ENCODE measurements around the gene KCNJ1. TPM values are rescaled to one million over a fixed set of nuclear protein-coding genes. Genes with fewer than 3 reads are reported as not detected.

The KCNJ1 gene
- polyA plus RNA-seq, 1 of the 3 experiments (the other 2 are of a cell fraction): not detected

GRCh38 chr11:128845334-128845780 lies 21.7 kb downstream of the KCNJ1 start:
- no peak overlapping the region for H3K4me3 ChIP-seq (ENCODE audit: low read depth in 2 of 2, low read length in 1 of 2)
- no peak overlapping the region for H3K9ac ChIP-seq
- H3K4me2 ChIP-seq: no peak overlapping the region
- H4K20me1 ChIP-seq (ENCODE audit: insufficient read depth): no peaks in the 10 kb centered on the region
- POLR2A ChIA-PET: no interaction called here
- no peaks in the 10 kb centered on the region for H3K9me2 ChIP-seq
- no peaks in the 10 kb centered on the region for H3K9me3 ChIP-seq
- H3K79me2 ChIP-seq (ENCODE audit: insufficient read depth): no peaks in the 10 kb centered on the region
- H3K27me3 ChIP-seq (ENCODE audit: insufficient read depth): no peaks in the 10 kb centered on the region
- no peaks in the 10 kb centered on the region for H3F3A ChIP-seq (replicated peaks; ENCODE audit: insufficient read depth)
- WGBS (ENCODE audit: low lambda C conversion rate): 45% methylated on average over 2 of the region's 2 CpGs
- no peaks in the 10 kb centered on the region for H3K4me1 ChIP-seq (ENCODE audit: control insufficient read depth in 1 of 2, insufficient read depth in 2 of 2, low read depth in 1 of 2, low read length in 1 of 2)
- H2AFZ ChIP-seq (ENCODE audit: low read depth): no peak overlapping the region
- CTCF ChIA-PET: interaction anchor here (1.0 to 1.7 kb wide), 5 partner anchors 10 to 688 kb away, joined by 3 to 4 read pairs (median 3); no protein-coding TSS in a partner anchor
- no peak overlapping the region for H3K27ac ChIP-seq (ENCODE audit: low read depth in 2 of 2, low read length in 1 of 2)
- TF ChIP-seq IRF3 (IDR thresholded peaks at IDR 0.05; ENCODE audit: low read depth, low read length): no peak
- TF ChIP-seq ZBTB33 (IDR thresholded peaks at IDR 0.05; ENCODE audit: borderline replicate concordance, low read depth): no peak
- no peak for TF ChIP-seq RCOR1 (IDR thresholded peaks at IDR 0.05; ENCODE audit: low read length)
- TF ChIP-seq CTCF (IDR thresholded peaks at IDR 0.05): no peak
- no peak for TF ChIP-seq NRF1 (IDR thresholded peaks at IDR 0.05; ENCODE audit: low read depth, low read length)
- no peak for TF ChIP-seq RAD21 (IDR thresholded peaks at IDR 0.05; ENCODE audit: low read length)
- TF ChIP-seq EP300 (IDR thresholded peaks at IDR 0.05; ENCODE audit: borderline replicate concordance in 1 of 2, low read depth in 1 of 2, low read length in 1 of 2): no peak
- no peak for DNase-seq
- no peaks in the 10 kb centered on the region for H3K36me3 ChIP-seq (replicated peaks in 1 of 2; ENCODE audit: control insufficient read depth in 1 of 2, insufficient read depth in 2 of 2, low read length in 1 of 2)

DNA sequence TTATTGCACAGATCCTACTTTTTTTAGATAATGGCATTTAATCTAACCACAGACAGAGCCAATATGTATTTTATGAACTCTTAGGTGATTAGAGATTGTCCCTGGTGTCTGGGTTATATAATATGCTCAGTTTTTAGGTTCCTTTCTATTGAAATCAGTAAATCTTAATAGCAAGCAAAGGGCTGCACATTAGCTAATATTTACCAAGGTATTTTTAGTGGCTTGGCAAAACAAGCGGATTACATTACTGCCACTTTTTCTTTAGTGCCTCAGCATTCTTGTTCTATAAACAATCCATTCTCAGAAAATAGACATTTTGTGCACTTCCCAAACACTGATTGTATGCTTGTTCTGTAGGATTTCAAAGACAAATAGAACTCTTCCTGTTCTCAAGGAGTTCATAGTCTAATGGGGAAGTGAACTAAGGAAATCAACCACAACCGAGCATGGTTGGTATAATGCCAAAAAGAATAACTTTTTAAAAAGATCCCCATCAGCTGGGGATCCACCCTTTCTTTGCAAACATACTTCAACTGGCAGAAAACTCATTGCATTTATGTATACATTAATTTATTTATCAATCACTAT lies 23.8 kb downstream of the KCNJ1 start:
- Histone ChIP-seq H3K27ac (ENCODE audit: low read depth in 2 of 2, low read length in 1 of 2) (no peak overlapping the region), H3K27me3 (ENCODE audit: insufficient read depth) (no peaks in the 10 kb centered on the region), H3K4me1 (ENCODE audit: control insufficient read depth in 1 of 2, insufficient read depth in 2 of 2, low read depth in 1 of 2, low read length in 1 of 2) (no peaks in the 10 kb centered on the region), H3K9ac (no peak overlapping the region), H3K9me3 (no peaks in the 10 kb centered on the region), H3K4me3 (ENCODE audit: low read depth in 2 of 2, low read length in 1 of 2) (no peak overlapping the region), H3K79me2 (ENCODE audit: insufficient read depth) (no peaks in the 10 kb centered on the region), H3K36me3 (replicated peaks in 1 of 2; ENCODE audit: control insufficient read depth in 1 of 2, insufficient read depth in 2 of 2, low read length in 1 of 2) (no peaks in the 10 kb centered on the region), H4K20me1 (ENCODE audit: insufficient read depth) (no peaks in the 10 kb centered on the region), H3K9me2 (no peaks in the 10 kb centered on the region), H3K4me2 (no peak overlapping the region), H3F3A (replicated peaks; ENCODE audit: insufficient read depth) (no peaks in the 10 kb centered on the region), H2AFZ (ENCODE audit: low read depth) (no peak overlapping the region)
- ChIA-PET CTCF (interaction anchor here (1.0 to 1.6 kb wide), 2 partner anchors 8 to 13 kb away, joined by 3 to 8 read pairs; no protein-coding TSS in a partner anchor), POLR2A (no interaction called here)
- no peak for DNase-seq
- TF ChIP-seq USF2 (IDR thresholded peaks at IDR 0.05; ENCODE audit: borderline replicate concordance, low read depth, low read length) (no peak), ELF1 (IDR thresholded peaks at IDR 0.05) (no peak), TAF1 (IDR thresholded peaks at IDR 0.05; ENCODE audit: borderline replicate concordance, low read depth, low read length) (no peak), MEF2A (IDR thresholded peaks at IDR 0.05; ENCODE audit: borderline replicate concordance, low read depth) (no peak), RFX5 (IDR thresholded peaks at IDR 0.05; ENCODE audit: low read length) (no peak), POLR2AphosphoS5 (IDR thresholded peaks at IDR 0.05; ENCODE audit: low read depth, low read length) (no peak), RCOR1 (IDR thresholded peaks at IDR 0.05; ENCODE audit: low read length) (no peak)
- TF ChIP-seq, protein P1, sequence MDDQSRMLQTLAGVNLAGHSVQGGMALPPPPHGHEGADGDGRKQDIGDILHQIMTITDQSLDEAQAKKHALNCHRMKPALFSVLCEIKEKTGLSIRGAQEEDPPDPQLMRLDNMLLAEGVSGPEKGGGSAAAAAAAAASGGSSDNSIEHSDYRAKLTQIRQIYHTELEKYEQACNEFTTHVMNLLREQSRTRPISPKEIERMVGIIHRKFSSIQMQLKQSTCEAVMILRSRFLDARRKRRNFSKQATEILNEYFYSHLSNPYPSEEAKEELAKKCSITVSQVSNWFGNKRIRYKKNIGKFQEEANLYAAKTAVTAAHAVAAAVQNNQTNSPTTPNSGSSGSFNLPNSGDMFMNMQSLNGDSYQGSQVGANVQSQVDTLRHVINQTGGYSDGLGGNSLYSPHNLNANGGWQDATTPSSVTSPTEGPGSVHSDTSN (IDR thresholded peaks at IDR 0.05): no peak
- 78% methylated on average over 2 of the region's 2 CpGs for WGBS (ENCODE audit: low lambda C conversion rate)
